LNCaP clone FGC (cell line): ENCODE results near the gene CPED1.

Experiments used
- DNase-seq: peaks from one replicate; pipeline ENCODE4 v3.0.0-alpha.2; 2011; ENCODE audit warnings: low read depth
- H3K4me3 ChIP-seq: 2 replicates; pipeline ENCODE4 v1.5.1; 2011; ENCODE audit warnings: mild to moderate bottlenecking, low read depth, low read length, control low read depth
- TF ChIP-seq, protein P1 (sequence below): IDR thresholded peaks from 2 replicates; pipeline ENCODE4 v1.5.1; 2012; ENCODE audit warnings: mild to moderate bottlenecking; ENCODE audit not compliant: control insufficient read depth, insufficient read depth; ENCODE audit errors: extremely low read depth

Gene CPED1

GRCh38 chr7:121103086-121103485 is 114.6 kb downstream of the CPED1 start:
- TF ChIP-seq, protein P1, sequence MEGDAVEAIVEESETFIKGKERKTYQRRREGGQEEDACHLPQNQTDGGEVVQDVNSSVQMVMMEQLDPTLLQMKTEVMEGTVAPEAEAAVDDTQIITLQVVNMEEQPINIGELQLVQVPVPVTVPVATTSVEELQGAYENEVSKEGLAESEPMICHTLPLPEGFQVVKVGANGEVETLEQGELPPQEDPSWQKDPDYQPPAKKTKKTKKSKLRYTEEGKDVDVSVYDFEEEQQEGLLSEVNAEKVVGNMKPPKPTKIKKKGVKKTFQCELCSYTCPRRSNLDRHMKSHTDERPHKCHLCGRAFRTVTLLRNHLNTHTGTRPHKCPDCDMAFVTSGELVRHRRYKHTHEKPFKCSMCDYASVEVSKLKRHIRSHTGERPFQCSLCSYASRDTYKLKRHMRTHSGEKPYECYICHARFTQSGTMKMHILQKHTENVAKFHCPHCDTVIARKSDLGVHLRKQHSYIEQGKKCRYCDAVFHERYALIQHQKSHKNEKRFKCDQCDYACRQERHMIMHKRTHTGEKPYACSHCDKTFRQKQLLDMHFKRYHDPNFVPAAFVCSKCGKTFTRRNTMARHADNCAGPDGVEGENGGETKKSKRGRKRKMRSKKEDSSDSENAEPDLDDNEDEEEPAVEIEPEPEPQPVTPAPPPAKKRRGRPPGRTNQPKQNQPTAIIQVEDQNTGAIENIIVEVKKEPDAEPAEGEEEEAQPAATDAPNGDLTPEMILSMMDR: no peak
- no peak overlapping the region for H3K4me3 ChIP-seq
- no peak for DNase-seq

DNA sequence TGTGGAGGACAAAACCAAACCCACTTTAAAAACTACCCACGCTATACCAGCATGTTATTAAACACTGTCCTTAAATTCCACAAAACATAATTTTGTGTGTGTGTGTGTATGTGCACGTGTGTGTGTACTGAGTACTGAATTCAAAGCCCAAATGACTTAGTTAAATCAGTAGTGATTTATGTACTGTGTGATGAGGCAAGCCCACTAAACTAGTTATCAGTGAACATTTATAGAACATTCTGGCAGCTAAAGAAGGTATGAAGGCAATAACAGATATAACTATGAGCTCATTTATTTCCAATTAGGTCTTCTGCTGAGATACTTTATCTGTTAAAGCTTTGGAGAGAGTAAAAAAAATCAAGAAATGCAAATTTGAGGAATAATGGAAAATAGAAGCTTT is 115.1 kb downstream of the CPED1 start:
- H3K4me3 ChIP-seq: no peak overlapping the region
- no peak for DNase-seq
- TF ChIP-seq, protein P1: no peak

DNA sequence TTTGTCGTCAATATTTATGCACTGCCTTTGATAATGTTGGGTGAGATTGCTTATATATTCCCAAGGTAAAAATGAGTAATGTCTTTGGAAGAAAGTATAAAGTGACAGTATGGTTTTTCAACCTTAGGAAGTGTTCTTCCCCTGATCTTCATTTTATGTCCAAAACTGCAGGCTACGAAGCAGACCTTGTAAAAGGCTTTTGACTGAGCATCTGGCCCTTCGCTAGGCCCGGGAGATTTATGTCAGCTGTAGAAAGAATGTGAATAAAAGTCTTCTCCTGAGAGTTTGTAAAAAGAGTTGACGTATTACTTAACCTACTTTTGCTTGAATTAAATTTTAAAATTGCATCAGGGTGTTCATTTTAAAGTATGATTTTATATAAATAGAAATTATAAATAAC is 116.8 kb downstream of the CPED1 start:
- no peak overlapping the region for H3K4me3 ChIP-seq
- DNase-seq: no peak

GRCh38 chr7:121107923-121108498 is 119.5 kb downstream of the CPED1 start:
- TF ChIP-seq, protein P1: peak; percentile 64
- peak; percentile 15 for DNase-seq
- no peak overlapping the region for H3K4me3 ChIP-seq

More for the DNA sequence above, 116.8 kb downstream of the CPED1 start:
- TF ChIP-seq, protein P1: no peak

GRCh38 chr7:121109145-121109544 is 120.6 kb downstream of the CPED1 start:
- H3K4me3 ChIP-seq: no peak overlapping the region
- TF ChIP-seq, protein P1: no peak
- DNase-seq: no peak

DNA sequence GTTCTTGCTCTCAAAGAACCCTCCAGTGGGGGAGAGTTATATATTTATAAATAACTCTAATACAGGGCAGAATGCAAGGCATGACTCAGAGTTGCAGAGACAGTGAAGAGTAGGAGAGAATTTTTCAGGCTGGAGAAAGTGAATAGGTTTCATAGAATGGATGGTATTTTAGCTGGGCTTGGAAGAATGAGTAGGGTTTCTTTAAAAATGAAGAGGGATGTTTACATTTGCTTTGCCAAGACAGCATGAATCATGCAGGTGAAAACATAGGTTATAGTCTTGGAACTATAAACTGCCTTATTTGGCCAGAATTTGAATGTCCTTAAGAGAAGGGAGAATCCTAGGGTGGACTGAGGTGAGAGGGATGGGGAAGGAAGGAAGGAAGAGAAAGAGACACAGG is 124.8 kb downstream of the CPED1 start:
- no peak overlapping the region for H3K4me3 ChIP-seq
- DNase-seq: peak; percentile 11
- TF ChIP-seq, protein P1: no peak

DNA sequence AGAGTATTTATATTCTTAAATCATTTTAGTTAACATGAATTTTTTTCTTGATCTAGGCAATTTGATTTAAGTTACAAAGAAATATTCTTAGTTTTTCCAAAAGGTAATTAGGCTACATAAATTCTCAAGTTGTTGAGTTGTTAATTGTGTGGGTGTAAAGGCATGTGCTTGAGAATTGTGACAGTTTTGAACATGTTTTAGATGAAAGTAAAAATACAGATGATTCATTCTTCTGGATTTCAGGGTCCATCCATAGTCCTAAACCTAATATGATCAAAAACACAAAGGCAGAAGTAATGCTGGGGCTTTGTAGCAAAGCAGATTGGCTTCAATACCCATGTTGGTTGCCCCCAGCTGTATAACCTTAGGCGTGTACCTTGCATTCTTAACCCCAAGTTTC is 127.9 kb downstream of the CPED1 start:
- no peak overlapping the region for H3K4me3 ChIP-seq
- TF ChIP-seq, protein P1: no peak
- no peak for DNase-seq
